ENCODE data around the gene MAPK8. TPM values are rescaled to one million over a fixed set of nuclear protein-coding genes. Genes with fewer than 3 reads are reported as not detected.

MAPK8 gene
- total RNA-seq, 1 donor from 2014 or later = 47.9 TPM

- no peak for DNase-seq
- intact Hi-C loops (cut with DNase I) = no loop called here
- no peaks in the 10 kb centered on the region for H3K27me3 ChIP-seq (ENCODE audit: low read depth)
- H3K36me3 ChIP-seq = no peaks in the 10 kb centered on the region
- H3K9me3 ChIP-seq = no peaks in the 10 kb centered on the region
- H3K4me3 ChIP-seq = no peak overlapping the region
- no peak for ATAC-seq
- H3K4me1 ChIP-seq = no peaks in the 10 kb centered on the region
- H3K27ac ChIP-seq = no peak overlapping the region
- TF ChIP-seq CTCF (IDR thresholded peaks at IDR 0.05) = no peak
These were observed 138.7 kb downstream of the MAPK8 start for GRCh38 chr10:48444861-48445841.

- no peaks in the 10 kb centered on the region for H3K9me3 ChIP-seq
- no peaks in the 10 kb centered on the region for H3K36me3 ChIP-seq
- H3K4me3 ChIP-seq = no peak overlapping the region
- H3K27ac ChIP-seq = no peak overlapping the region
- H3K4me1 ChIP-seq = no peaks in the 10 kb centered on the region
- TF ChIP-seq CTCF (IDR thresholded peaks at IDR 0.05) = no peak
- DNase-seq (no peak), ATAC-seq (no peak)
- no peaks in the 10 kb centered on the region for H3K27me3 ChIP-seq (ENCODE audit: low read depth)
- intact Hi-C loops (cut with DNase I) = no loop called here
These were observed 139.5 kb downstream of the MAPK8 start for GRCh38 chr10:48445932-48446331.

GRCh38 chr10:48446785-48447184 is 140.3 kb downstream of the MAPK8 start:
- Histone ChIP-seq H3K4me3 (no peak overlapping the region), H3K27ac (no peak overlapping the region), H3K9me3 (no peaks in the 10 kb centered on the region), H3K4me1 (no peaks in the 10 kb centered on the region), H3K36me3 (no peaks in the 10 kb centered on the region), H3K27me3 (ENCODE audit: low read depth) (no peaks in the 10 kb centered on the region)
- no peak for ATAC-seq
- intact Hi-C loops (cut with DNase I) = no loop called here
- no peak for DNase-seq
- TF ChIP-seq CTCF (IDR thresholded peaks at IDR 0.05) = no peak

- Histone ChIP-seq H3K27me3 (ENCODE audit: low read depth) (no peaks in the 10 kb centered on the region), H3K4me3 (no peak overlapping the region), H3K4me1 (no peaks in the 10 kb centered on the region), H3K9me3 (no peaks in the 10 kb centered on the region), H3K36me3 (no peaks in the 10 kb centered on the region), H3K27ac (no peak overlapping the region)
- intact Hi-C loops (cut with DNase I) = no loop called here
- TF ChIP-seq CTCF (IDR thresholded peaks at IDR 0.05) = no peak
- DNase-seq (no peak), ATAC-seq (no peak)
These were observed 141.1 kb downstream of the MAPK8 start for GRCh38 chr10:48447356-48448215.

GRCh38 chr10:48448796-48449195 is 142.3 kb downstream of the MAPK8 start:
- Histone ChIP-seq H3K4me1 (no peaks in the 10 kb centered on the region), H3K36me3 (no peaks in the 10 kb centered on the region), H3K27me3 (ENCODE audit: low read depth) (no peaks in the 10 kb centered on the region), H3K4me3 (no peak overlapping the region), H3K27ac (no peak overlapping the region), H3K9me3 (no peaks in the 10 kb centered on the region)
- DNase-seq (no peak), ATAC-seq (no peak)
- intact Hi-C loops (cut with DNase I) = no loop called here
- no peak for TF ChIP-seq CTCF (IDR thresholded peaks at IDR 0.05)

All from lower lobe of right lung (tissue), 2 donors.